Ammon's horn (tissue), 1 donor: Measurements from ENCODE around the gene GPR65.

Experiments
- DNase-seq: peaks from one replicate; pipeline ENCODE4 v3.0.0-alpha.2; 2016; ENCODE audit warnings: low spot score

Gene GPR65

GRCh38 chr14:88039197-88039596, 34.3 kb downstream of the GPR65 start:
- no peak for DNase-seq

GRCh38 chr14:88040146-88040545, 35.2 kb downstream of the GPR65 start:
- no peak for DNase-seq

GRCh38 chr14:88043529-88044443, 38.9 kb downstream of the GPR65 start:
- no peak for DNase-seq

- no peak for DNase-seq
These were observed 39.5 kb downstream of the GPR65 start for GRCh38 chr14:88044444-88044758.

- peak; percentile 15 for DNase-seq
These were observed 40.0 kb downstream of the GPR65 start for GRCh38 chr14:88044776-88045446.

- peak; percentile 68 for DNase-seq
These were observed 40.8 kb downstream of the GPR65 start for GRCh38 chr14:88045705-88046104.

- DNase-seq, result no peak
These were observed 43.4 kb downstream of the GPR65 start for GRCh38 chr14:88048351-88048750.

GRCh38 chr14:88049266-88049665, 44.3 kb downstream of the GPR65 start:
- DNase-seq, result no peak

- no peak for DNase-seq
These were observed 45.0 kb downstream of the GPR65 start for GRCh38 chr14:88049936-88050335.

- DNase-seq, result no peak
These were observed 55.6 kb downstream of the GPR65 start for GRCh38 chr14:88060576-88060975.

- no peak for DNase-seq
These were observed 58.9 kb downstream of the GPR65 start for GRCh38 chr14:88063811-88064210.
